Psoas muscle (tissue), 8 donors: ENCODE measurements around the gene CAMTA1. TPM values are rescaled to one million over a fixed set of nuclear protein-coding genes. Genes with fewer than 3 reads are reported as not detected.

Experiments
- ATAC-seq, 4 donors: fragments of 200-7000 bp; cut with Tn5 transposase; one replicate each; pipeline ENCODE4 v1.9.1; 2020; ENCODE audit warnings: moderate library complexity in 3 of 4, mild to moderate bottlenecking in 2 of 4
- DNase-seq, 2 donors: peaks; one replicate each; pipeline ENCODE4 v3.0.0-alpha.2; 2020
- H3K27ac ChIP-seq: fragments of 200-600 bp; one replicate; pipeline ENCODE4 v1.8.0; 2022
- H3K27me3 ChIP-seq, 3 donors: fragments of 200-600 bp in 1 of 3; one replicate each; pipeline versions ENCODE4 v1.6.1 to v1.8.0; 2013 to 2022; ENCODE audit warnings: low read length in 2 of 3, mild to moderate bottlenecking in 2 of 3, moderate library complexity in 1 of 3; ENCODE audit not compliant: insufficient read depth in 3 of 3
- H3K36me3 ChIP-seq, 2 donors: fragments of 200-600 bp in 1 of 2; one replicate each; pipeline versions ENCODE4 v1.6.1 to v1.8.0; 2013 to 2022; ENCODE audit warnings: low read depth in 1 of 2, mild to moderate bottlenecking in 1 of 2, moderate library complexity in 1 of 2; ENCODE audit not compliant: insufficient read depth in 1 of 2
- H3K4me1 ChIP-seq: fragments of 200-600 bp; one replicate; pipeline ENCODE4 v1.8.0; 2022
- H3K4me3 ChIP-seq: fragments of 200-600 bp; one replicate; pipeline ENCODE4 v1.8.0; 2022; ENCODE audit warnings: mild to moderate bottlenecking
- H3K9me3 ChIP-seq: fragments of 200-600 bp; one replicate; pipeline ENCODE4 v1.8.0; 2022
- CTCF ChIP-seq: fragments of 200-600 bp; IDR thresholded peaks from one replicate; pipeline ENCODE4 v1.8.0; 2022; ENCODE audit warnings: antibody characterized with exemption
- WGBS, 3 donors: extraction: QIAGEN DNeasy Blood & Tissue Kit; methylation state at CpG; one replicate each; pipeline versions ENCODE4 v1.1.6 to v1.1.7; 2013; 5-methylcytosine and 5-hydroxymethylcytosine counted together
- intact Hi-C, 2 donors: fragments of 100-400 bp; cut with DNase I; formaldehyde crosslinking; loops; one replicate each; pipeline versions ENCODE4 v1.11.0 to v1.14.2; 2022
- polyA plus RNA-seq, 3 donors: library from polyadenylated mRNA; stranded (reverse); fragments of 200-250 nt; gene quantifications; one replicate each; pipeline ENCODE4 v1.2.3, GENCODE V29; 2013
- total RNA-seq, 4 donors: library from RNA; stranded (reverse); fragmentation: NEBNext Ultra II Directional in 2 of 4; extraction: Animal tissue kit (Norgen Biotek cat#: 25700) in 2 of 4; gene quantifications; one replicate each; pipeline versions ENCODE4 v1.2.1 to v1.2.4, GENCODE V29; 2021 to 2023
- donor health status: healthy with polysubstance abuse.
- donor health status: DM: no; HTN: no; CAD: no; lungs with moderate emphysema.
- donor health status: Bipolar disorder and iron deficiency.
- donor health status: healthy.
- donor health status: DM: yes; HTN: yes; CAD: no.
- donor health status: DM: no; HTN: no; CAD: no.
- donor health status: DM: no; HTN: no; CAD: no.
- donor health status: DM: yes; HTN: yes; CAD: no.

Gene CAMTA1
- total and polyA plus RNA-seq, 7 donors: 64.6 to 206 (median 76.5) TPM

DNA sequence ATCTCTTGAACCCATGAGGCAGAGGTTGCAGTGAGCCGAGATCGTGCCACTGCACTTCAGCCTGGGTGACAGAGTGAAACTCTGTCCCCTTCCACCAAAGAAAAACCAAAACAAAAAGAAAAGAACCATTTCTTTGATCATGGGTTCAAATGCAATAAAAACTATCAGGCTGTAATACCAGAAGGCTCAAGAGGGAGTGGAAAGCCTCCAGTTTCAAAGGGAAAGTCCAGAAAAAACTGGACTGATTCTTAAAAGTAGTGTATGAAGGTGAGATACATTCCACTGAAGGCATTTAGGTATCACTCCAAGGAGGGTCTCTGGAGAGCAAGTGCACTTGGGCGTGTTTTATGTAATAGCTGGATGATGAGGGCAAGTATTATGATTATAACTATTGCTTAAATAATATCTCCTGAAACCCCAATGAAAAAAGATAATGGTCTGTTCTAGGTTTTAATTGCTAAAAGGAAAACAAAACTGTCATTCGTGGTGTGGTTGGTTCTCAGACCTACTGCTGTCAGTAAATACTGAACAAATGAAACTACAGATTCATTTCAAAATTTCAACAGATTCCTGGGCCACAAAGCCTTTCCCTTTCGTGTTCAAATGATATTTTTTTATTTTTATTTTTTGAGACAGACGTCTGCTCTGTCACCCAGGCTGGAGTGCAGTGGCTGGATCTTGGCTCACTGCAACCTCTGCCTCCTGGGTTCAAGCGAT, 6.0 kb upstream of the CAMTA1 start:
- no peak for ATAC-seq
- peaks cover 13% of the 10 kb centered on the region for H3K4me1 ChIP-seq
- no peak for TF ChIP-seq CTCF
- no peak for DNase-seq
- H3K4me3 ChIP-seq: no peak overlapping the region
- no peak overlapping the region for H3K27ac ChIP-seq
- H3K27me3 ChIP-seq: no peaks in the 10 kb centered on the region
- intact Hi-C loops: no loop called here
- no peaks in the 10 kb centered on the region for H3K9me3 ChIP-seq
- no peaks in the 10 kb centered on the region for H3K36me3 ChIP-seq
- 80 to 87% (median 80%) methylated on average over 7 of the region's 7 CpGs for WGBS, 3 donors

DNA sequence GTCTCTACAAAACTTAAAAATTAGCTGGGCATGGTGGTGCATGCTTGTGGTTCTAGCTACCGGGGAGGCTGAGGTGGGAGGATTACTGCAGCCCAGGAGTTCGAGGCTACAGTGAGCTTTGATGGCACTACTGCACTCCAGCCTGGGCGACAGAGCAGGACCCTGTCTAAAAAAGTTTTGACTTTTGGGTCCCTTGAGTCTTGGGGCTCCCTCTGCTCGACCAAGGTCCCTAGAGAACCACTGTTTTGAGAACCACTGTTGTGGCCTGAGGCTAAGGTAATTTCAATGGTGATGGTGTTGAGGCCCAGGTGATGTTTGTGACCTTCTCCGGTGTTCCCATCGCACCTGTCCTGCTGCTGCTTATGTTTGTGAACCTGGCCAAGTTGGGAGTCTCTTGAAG, 3.1 kb upstream of the CAMTA1 start:
- WGBS, 3 donors: 88 to 94% (median 90%) methylated on average over 6 of the region's 6 CpGs
- intact Hi-C loops: loop anchor here (5.0 kb wide), 2 partner anchors 35 to 40 kb away; no protein-coding TSS in a partner anchor
- Histone ChIP-seq H3K27me3 (no peaks in the 10 kb centered on the region), H3K27ac (no peak overlapping the region), H3K4me3 (no peak overlapping the region), H3K4me1 (peaks cover 20% of the 10 kb centered on the region), H3K36me3 (no peaks in the 10 kb centered on the region), H3K9me3 (no peaks in the 10 kb centered on the region)
- ATAC-seq: no peak
- no peak for DNase-seq
- TF ChIP-seq CTCF: no peak

GRCh38 chr1:6783221-6783620, 2.0 kb upstream of the CAMTA1 start:
- WGBS, 3 donors: 92 to 96% (median 93%) methylated on average over 4 of the region's 4 CpGs
- Histone ChIP-seq H3K4me3 (peak overlapping the region; percentile 79), H3K27ac (peak overlapping the region; percentile 96), H3K36me3 (no peaks in the 10 kb centered on the region), H3K9me3 (no peaks in the 10 kb centered on the region), H3K27me3 (no peaks in the 10 kb centered on the region), H3K4me1 (peaks cover 20% of the 10 kb centered on the region)
- ATAC-seq (no peak), DNase-seq (no peak)
- intact Hi-C loops: loop anchor here (5.0 kb wide), 2 partner anchors 36 to 41 kb away; no protein-coding TSS in a partner anchor
- no peak for TF ChIP-seq CTCF

DNA sequence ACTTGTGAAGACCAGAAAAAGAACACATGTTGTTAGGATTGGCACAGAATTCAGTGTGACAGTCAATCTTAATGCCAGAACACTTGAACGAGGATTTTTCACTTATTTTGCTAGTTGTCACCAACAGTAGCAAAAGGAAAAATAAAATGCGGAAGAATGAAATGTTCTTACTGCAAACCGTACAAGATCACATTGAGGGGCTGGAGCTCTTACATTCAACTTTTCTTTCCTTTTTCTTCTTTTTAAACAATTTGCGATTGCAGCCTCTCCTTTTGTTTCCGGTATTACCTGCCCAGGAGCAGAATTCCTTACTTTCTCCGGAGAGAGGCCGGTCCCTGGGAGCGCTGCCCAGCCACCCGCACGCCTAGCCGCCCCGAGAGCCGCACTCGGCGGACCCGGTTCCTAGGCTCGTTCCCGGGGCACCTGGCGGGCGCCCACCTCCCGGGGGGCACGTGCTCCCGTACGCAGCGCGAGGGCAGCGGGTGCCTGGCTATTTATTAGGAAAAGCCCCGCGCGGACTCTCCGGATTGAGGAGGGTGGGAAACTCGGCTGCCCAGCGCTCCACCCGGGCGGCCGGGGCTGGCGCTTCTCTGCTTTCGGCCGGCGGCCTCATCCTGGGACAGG, 1.2 kb upstream of the CAMTA1 start:
- no peak for DNase-seq
- H3K27ac ChIP-seq: peak overlapping the region; percentile 96
- no peaks in the 10 kb centered on the region for H3K27me3 ChIP-seq
- H3K9me3 ChIP-seq: no peaks in the 10 kb centered on the region
- peak overlapping the region; percentile 79 for H3K4me3 ChIP-seq
- intact Hi-C loops: loop anchor here (5.0 kb wide), 2 partner anchors 37 to 42 kb away; no protein-coding TSS in a partner anchor
- WGBS, 3 donors: 0 to 1% (median 1%) methylated on average over 34 to 40 of the region's 40 CpGs
- ATAC-seq: peak; percentile 4 to 45 (median 21)
- peaks cover 20% of the 10 kb centered on the region for H3K4me1 ChIP-seq
- H3K36me3 ChIP-seq: no peaks in the 10 kb centered on the region
- no peak for TF ChIP-seq CTCF
